CD4-positive, alpha-beta memory T cell (primary cell): ENCODE data around the gene FGF23. TPM values are rescaled to one million over a fixed set of nuclear protein-coding genes. Genes with fewer than 3 reads are reported as not detected.

ENCODE experiments used
- CTCF ChIA-PET: fragments of 350-600 bp; sonication (Branson Sonifier 250); formaldehyde crosslinking; loops from one replicate; lab custom pipeline; 2021; ENCODE audit warnings: inconsistent platforms; ENCODE audit not compliant: partially characterized antibody; lab: Charles Lee
- POLR2A ChIA-PET: fragments of 350-600 bp; sonication (Branson Sonifier 250); formaldehyde crosslinking; loops from one replicate; lab custom pipeline; 2021; ENCODE audit not compliant: partially characterized antibody; lab: Charles Lee
- DNase-seq, 5 donors: peaks; one replicate each; pipeline versions ENCODE4 v3.0.0 to v3.0.0-alpha.2; 2020 to 2022; ENCODE audit warnings: mixed read lengths in 1 of 5
- H3K27ac ChIP-seq: one replicate; pipeline ENCODE4 v1.7.0; 2013; ENCODE audit warnings: low read depth, low read length
- H3K27me3 ChIP-seq: 2 replicates; pipeline ENCODE4 v1.7.0; 2013; ENCODE audit warnings: mild to moderate bottlenecking, low read length, moderate library complexity; ENCODE audit not compliant: insufficient read depth
- H3K36me3 ChIP-seq: 2 replicates; pipeline ENCODE4 v1.7.0; 2013; ENCODE audit warnings: mild to moderate bottlenecking, low read length, moderate library complexity; ENCODE audit not compliant: insufficient read depth
- H3K4me1 ChIP-seq: 2 replicates; pipeline ENCODE4 v1.7.0; 2013; ENCODE audit warnings: mild to moderate bottlenecking, low read length, moderate library complexity; ENCODE audit not compliant: insufficient read depth
- H3K4me3 ChIP-seq, 2 donors: one replicate each; pipeline ENCODE4 v1.7.0; 2013; ENCODE audit warnings: low read length in 2 of 2, mild to moderate bottlenecking in 1 of 2
- H3K9me3 ChIP-seq, 2 donors: one replicate each; pipeline ENCODE4 v1.7.0; 2013; ENCODE audit warnings: low read length in 2 of 2, control low read depth in 1 of 2; ENCODE audit not compliant: control insufficient read depth in 1 of 2
- H3K27ac Mint-ChIP-seq, 7 donors: one replicate each; pipeline ENCODE4 v1.8.0; 2020 to 2021; ENCODE audit warnings: mixed read lengths in 7 of 7, mild to moderate bottlenecking in 6 of 7, inconsistent platforms in 3 of 7, moderate library complexity in 3 of 7
- H3K27me3 Mint-ChIP-seq, 2 donors: one replicate each; pipeline ENCODE4 v1.8.0; 2020 to 2021; ENCODE audit warnings: mixed read lengths in 2 of 2
- H3K36me3 Mint-ChIP-seq, 2 donors: one replicate each; pipeline ENCODE4 v1.8.0; 2020 to 2021; ENCODE audit warnings: mixed read lengths in 2 of 2, inconsistent platforms in 1 of 2, mild to moderate bottlenecking in 1 of 2
- H3K4me1 Mint-ChIP-seq, 4 donors: one replicate each; pipeline ENCODE4 v1.8.0; 2020 to 2021; ENCODE audit warnings: mixed read lengths in 4 of 4, mild to moderate bottlenecking in 1 of 4
- H3K4me3 Mint-ChIP-seq, 8 donors: one replicate each; pipeline ENCODE4 v1.8.0; 2020 to 2021; ENCODE audit warnings: mixed read lengths in 8 of 8, mild to moderate bottlenecking in 7 of 8, moderate library complexity in 6 of 8, inconsistent platforms in 3 of 8
- H3K9me3 Mint-ChIP-seq, 8 donors: one replicate each; pipeline ENCODE4 v1.8.0; 2020 to 2021; ENCODE audit warnings: mixed read lengths in 8 of 8, mild to moderate bottlenecking in 5 of 8, inconsistent platforms in 3 of 8, moderate library complexity in 1 of 8
- intact Hi-C: fragments of 100-400 bp; cut with micrococcal nuclease; formaldehyde crosslinking; loops from one replicate; pipeline ENCODE4 v1.15.1; 2023
- polyA plus RNA-seq, 2 donors: library from polyadenylated mRNA; unstranded; fragments of 300-500 nt; fragmentation: Illumina TruSeq; gene quantifications; one replicate each; pipeline ENCODE4 v1.2.3, GENCODE V29; 2021
- total RNA-seq, 2 experiments: library from RNA; stranded (reverse); gene quantifications; one replicate each; pipeline ENCODE4 v1.2.3, GENCODE V29; 2021

FGF23 gene
- total and polyA plus RNA-seq, 4 experiments from 2014 or later = not detected

GRCh38 chr12:4331842-4332241 is 47.7 kb downstream of the FGF23 start:
- Mint-ChIP-seq H3K4me1 (peaks cover 6 to 24% (median 14%) of the 10 kb centered on the region in 4 donors), H3K36me3 (peaks cover 39 to 48% of the 10 kb centered on the region in 2 donors), H3K4me3 (no peak overlapping the region), H3K27ac (no peak overlapping the region), H3K27me3 (no peaks in the 10 kb centered on the region), H3K9me3 (no peaks in the 10 kb centered on the region)
- intact Hi-C loops = no loop called here
- no peaks in the 10 kb centered on the region for H3K27me3 ChIP-seq
- ChIA-PET CTCF (no interaction called here), POLR2A (interaction anchor here (0.7 kb wide), 1 partner anchor 12 kb away, joined by 3 read pairs; no protein-coding TSS in a partner anchor)
- DNase-seq = no peak
- no peaks in the 10 kb centered on the region for H3K4me1 ChIP-seq
- no peak overlapping the region for H3K4me3 ChIP-seq
- peaks cover 6% of the 10 kb centered on the region for H3K36me3 ChIP-seq
- no peaks in the 10 kb centered on the region for H3K9me3 ChIP-seq
- H3K27ac ChIP-seq = no peak overlapping the region

- Histone ChIP-seq H3K27me3 (no peaks in the 10 kb centered on the region), H3K4me3 (no peak overlapping the region), H3K9me3 (no peaks in the 10 kb centered on the region), H3K36me3 (peaks cover 4% of the 10 kb centered on the region), H3K27ac (no peak overlapping the region), H3K4me1 (no peaks in the 10 kb centered on the region)
- no peak overlapping the region for H3K4me3 Mint-ChIP-seq
- ChIA-PET POLR2A (interaction anchor here (0.7 kb wide), 1 partner anchor 11 kb away, joined by 3 read pairs; no protein-coding TSS in a partner anchor), CTCF (interaction anchor here (0.9 kb wide), 1 partner anchor 54 kb away, joined by 3 read pairs; no protein-coding TSS in a partner anchor)
- H3K36me3 Mint-ChIP-seq = peaks cover 34 to 44% of the 10 kb centered on the region in 2 donors
- no peaks in the 10 kb centered on the region for H3K9me3 Mint-ChIP-seq
- peaks cover 6 to 27% (median 15%) of the 10 kb centered on the region in 4 donors for H3K4me1 Mint-ChIP-seq
- DNase-seq = no peak
- intact Hi-C loops = no loop called here
- no peaks in the 10 kb centered on the region for H3K27me3 Mint-ChIP-seq
- no peak overlapping the region for H3K27ac Mint-ChIP-seq
Measured at GRCh38 chr12:4331221-4331620, 48.3 kb downstream of the FGF23 start.

GRCh38 chr12:4330203-4330602 is 49.3 kb downstream of the FGF23 start:
- no peaks in the 10 kb centered on the region for H3K36me3 ChIP-seq
- H3K9me3 ChIP-seq = no peaks in the 10 kb centered on the region
- no peak overlapping the region for H3K27ac ChIP-seq
- CTCF ChIA-PET = no interaction called here
- intact Hi-C loops = no loop called here
- DNase-seq = no peak
- Mint-ChIP-seq H3K9me3 (no peaks in the 10 kb centered on the region), H3K36me3 (peaks cover 24 to 41% of the 10 kb centered on the region in 2 donors), H3K27ac (no peak overlapping the region), H3K27me3 (no peaks in the 10 kb centered on the region), H3K4me1 (peaks cover 10 to 31% (median 20%) of the 10 kb centered on the region in 4 donors), H3K4me3 (no peak overlapping the region)
- H3K4me3 ChIP-seq = no peak overlapping the region
- POLR2A ChIA-PET = no interaction called here
- no peaks in the 10 kb centered on the region for H3K27me3 ChIP-seq
- H3K4me1 ChIP-seq = no peaks in the 10 kb centered on the region

- CTCF ChIA-PET = interaction anchor here (1.4 kb wide), 1 partner anchor 23 kb away, joined by 4 read pairs; no protein-coding TSS in a partner anchor
- DNase-seq = no peak
- intact Hi-C loops = no loop called here
- Mint-ChIP-seq H3K27ac (no peak overlapping the region), H3K27me3 (no peaks in the 10 kb centered on the region), H3K4me3 (no peak overlapping the region), H3K4me1 (peaks cover 20 to 52% (median 36%) of the 10 kb centered on the region in 4 donors), H3K9me3 (no peaks in the 10 kb centered on the region), H3K36me3 (peaks cover 18 to 33% of the 10 kb centered on the region in 2 donors)
- POLR2A ChIA-PET = no interaction called here
- H3K4me1 ChIP-seq = peaks cover 15% of the 10 kb centered on the region
- H3K27ac ChIP-seq = no peak overlapping the region
- H3K9me3 ChIP-seq = no peaks in the 10 kb centered on the region
- H3K27me3 ChIP-seq = no peaks in the 10 kb centered on the region
- H3K36me3 ChIP-seq = no peaks in the 10 kb centered on the region
- no peak overlapping the region for H3K4me3 ChIP-seq
Measured at GRCh38 chr12:4327293-4327692, 52.2 kb downstream of the FGF23 start.

- intact Hi-C loops = no loop called here
- CTCF ChIA-PET = interaction anchor here (1.3 kb wide), 1 partner anchor 17 kb away, joined by 3 read pairs; no protein-coding TSS in a partner anchor
- Mint-ChIP-seq H3K9me3 (no peaks in the 10 kb centered on the region), H3K27ac (peak overlapping the region in 2 of 7 donors; percentile 35 to 66), H3K36me3 (peaks cover 7 to 33% of the 10 kb centered on the region in 2 donors), H3K27me3 (no peaks in the 10 kb centered on the region), H3K4me1 (peaks cover 24 to 65% (median 42%) of the 10 kb centered on the region in 4 donors), H3K4me3 (no peak overlapping the region)
- H3K4me3 ChIP-seq = no peak overlapping the region
- no peaks in the 10 kb centered on the region for H3K36me3 ChIP-seq
- DNase-seq = no peak
- no peaks in the 10 kb centered on the region for H3K27me3 ChIP-seq
- POLR2A ChIA-PET = no interaction called here
- no peaks in the 10 kb centered on the region for H3K9me3 ChIP-seq
- H3K27ac ChIP-seq = no peak overlapping the region
- peaks cover 24% of the 10 kb centered on the region for H3K4me1 ChIP-seq
Measured at GRCh38 chr12:4325966-4326365, 53.5 kb downstream of the FGF23 start.

- Histone ChIP-seq H3K27me3 (no peaks in the 10 kb centered on the region), H3K36me3 (no peaks in the 10 kb centered on the region), H3K9me3 (no peaks in the 10 kb centered on the region), H3K4me1 (peaks cover 30% of the 10 kb centered on the region), H3K27ac (no peak overlapping the region), H3K4me3 (no peak overlapping the region)
- H3K36me3 Mint-ChIP-seq = peaks cover 7 to 26% of the 10 kb centered on the region in 2 donors
- no peaks in the 10 kb centered on the region for H3K27me3 Mint-ChIP-seq
- H3K4me1 Mint-ChIP-seq = peaks cover 27 to 71% (median 43%) of the 10 kb centered on the region in 4 donors
- no peak overlapping the region for H3K27ac Mint-ChIP-seq
- ChIA-PET CTCF (interaction anchor here (0.6 to 0.7 kb wide), 2 partner anchors 19 to 495 kb away, joined by 3 read pairs; no protein-coding TSS in a partner anchor), POLR2A (no interaction called here)
- intact Hi-C loops = no loop called here
- H3K4me3 Mint-ChIP-seq = no peak overlapping the region
- H3K9me3 Mint-ChIP-seq = no peaks in the 10 kb centered on the region
- no peak for DNase-seq
Measured at GRCh38 chr12:4324366-4324765, 55.1 kb downstream of the FGF23 start.

GRCh38 chr12:4323396-4323795 is 56.1 kb downstream of the FGF23 start:
- no peaks in the 10 kb centered on the region for H3K27me3 ChIP-seq
- POLR2A ChIA-PET = no interaction called here
- peaks cover 24 to 68% (median 43%) of the 10 kb centered on the region in 4 donors for H3K4me1 Mint-ChIP-seq

More at GRCh38 chr12:4323396-4323795, 56.1 kb downstream of the FGF23 start:
- no peaks in the 10 kb centered on the region for H3K27me3 Mint-ChIP-seq
- H3K4me1 ChIP-seq = peaks cover 30% of the 10 kb centered on the region
- CTCF ChIA-PET = interaction anchor here (1.5 to 2.1 kb wide), 2 partner anchors 27 to 47 kb away, joined by 4 to 7 read pairs; no protein-coding TSS in a partner anchor
- H3K36me3 Mint-ChIP-seq = peaks cover 4 to 22% of the 10 kb centered on the region in 2 donors
- intact Hi-C loops = no loop called here
- H3K4me3 ChIP-seq = no peak overlapping the region
- peak overlapping the region in 5 of 7 donors; percentile 29 to 95 (median 52) for H3K27ac Mint-ChIP-seq
- no peak overlapping the region for H3K27ac ChIP-seq
- H3K4me3 Mint-ChIP-seq = peak overlapping the region in 6 of 8 donors; percentile 6 to 67 (median 33)
- DNase-seq = no peak
- no peaks in the 10 kb centered on the region for H3K36me3 ChIP-seq
- no peaks in the 10 kb centered on the region for H3K9me3 ChIP-seq
- H3K9me3 Mint-ChIP-seq = no peaks in the 10 kb centered on the region
